HG02840 (cell line): ENCODE measurements around the gene IQCC.
A peak's percentile ranks its signal among the peaks of the same experiment; 100 is the strongest.
"Not testable (repeated sequence)": the region's sequence is repeated elsewhere in the genome, so short reads cannot be mapped to it uniquely, and the experiment has no call there.

Source experiments
- ATAC-seq: cut with Tn5 transposase; IDR thresholded peaks from one replicate; pipeline ENCODE4 v1.9.1; 2021; ENCODE audit warnings: mild to moderate bottlenecking, moderate library complexity, moderate number of reproducible peaks; ENCODE audit not compliant: unreplicated experiment, low FRiP score

Gene IQCC

DNA sequence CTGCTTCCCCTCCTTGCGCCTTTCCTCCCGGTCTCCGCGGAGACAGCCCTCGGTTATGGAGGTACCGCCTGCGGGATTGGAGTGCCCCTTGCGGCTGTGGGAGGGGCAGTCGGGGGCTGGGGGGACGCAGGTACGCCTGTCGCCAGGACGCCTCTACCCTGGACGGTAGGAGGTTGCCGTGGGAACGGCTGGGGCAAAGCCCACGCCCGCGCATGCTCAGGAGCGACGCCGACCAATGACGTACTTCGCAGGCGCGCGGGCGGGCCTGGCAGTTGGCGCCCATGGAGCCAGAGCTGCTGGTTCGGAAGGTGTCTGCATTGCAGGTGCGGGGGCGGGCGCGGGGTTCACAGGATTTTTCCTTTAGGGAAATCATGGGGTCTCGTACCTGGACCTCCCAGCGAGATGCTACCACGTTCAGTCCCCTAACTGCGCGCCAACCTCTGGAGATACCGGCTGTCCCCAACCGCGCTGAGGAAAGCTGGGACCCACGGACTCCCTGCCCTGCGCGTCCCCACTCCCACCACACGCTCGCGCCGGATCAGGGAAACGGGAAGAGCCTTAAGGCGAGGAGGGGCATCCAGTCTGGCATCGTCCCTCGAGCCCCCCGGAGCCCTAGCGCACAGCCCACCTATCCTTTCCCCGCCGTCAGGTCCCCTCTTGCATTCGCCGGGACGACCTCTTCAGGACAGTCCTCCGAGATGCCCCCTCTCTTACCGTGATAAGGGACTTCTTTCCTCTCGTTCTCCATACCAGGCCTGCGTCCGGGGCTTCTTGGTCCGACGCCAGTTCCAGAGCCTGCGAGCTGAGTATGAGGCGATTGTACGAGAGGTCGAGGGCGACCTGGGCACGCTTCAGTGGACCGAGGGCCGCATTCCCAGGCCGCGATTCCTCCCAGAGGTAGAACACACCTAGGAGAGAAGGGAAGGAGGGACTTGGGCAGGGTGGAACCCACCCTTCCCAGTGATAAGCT, at the start of gene IQCC:
Gene IQCC, plus strand, starts transcription at position 271 of the 970 bp plus-strand sequence. Its CDS starts 11 bp downstream, at position 282.
- peak; percentile 42 for ATAC-seq

DNA sequence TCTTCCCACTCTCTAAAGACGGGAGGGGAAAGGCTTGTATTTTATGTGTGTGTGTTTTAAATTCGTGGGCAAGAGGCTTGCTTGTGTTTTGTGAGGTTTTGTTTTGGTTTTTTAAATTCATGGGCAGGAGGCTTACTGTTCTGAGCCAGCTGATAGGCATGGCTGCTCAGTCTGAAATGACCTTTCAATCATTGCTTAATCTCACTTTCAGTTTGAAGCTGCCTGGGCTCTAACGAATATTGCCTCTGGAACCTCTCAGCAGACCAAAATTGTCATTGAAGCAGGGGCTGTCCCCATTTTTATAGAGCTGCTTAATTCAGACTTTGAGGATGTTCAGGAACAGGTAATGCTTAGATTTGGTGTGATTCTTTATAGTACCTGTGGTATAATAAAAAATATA, 46.3 kb upstream of the IQCC start:
- no peak for ATAC-seq

DNA sequence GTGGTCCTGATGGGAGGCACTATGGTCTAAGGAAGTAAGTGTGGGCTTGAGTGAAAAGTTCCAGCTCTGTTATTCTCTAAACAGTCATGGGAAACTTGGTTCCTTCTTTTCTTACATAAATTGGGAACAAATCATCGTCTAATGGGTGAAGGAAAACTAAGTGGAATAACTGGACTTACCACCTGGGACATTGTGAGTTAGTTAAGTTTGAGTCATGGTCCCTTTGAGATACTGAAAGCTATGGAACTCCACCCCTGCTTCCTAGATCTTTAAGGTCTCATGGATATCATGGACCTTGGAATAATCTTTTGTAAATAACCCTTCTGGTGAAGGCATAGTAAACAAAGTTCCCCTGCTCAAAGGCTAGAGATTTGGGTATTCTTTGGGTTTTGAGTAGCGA, 42.1 kb upstream of the IQCC start:
- ATAC-seq, result no peak

DNA sequence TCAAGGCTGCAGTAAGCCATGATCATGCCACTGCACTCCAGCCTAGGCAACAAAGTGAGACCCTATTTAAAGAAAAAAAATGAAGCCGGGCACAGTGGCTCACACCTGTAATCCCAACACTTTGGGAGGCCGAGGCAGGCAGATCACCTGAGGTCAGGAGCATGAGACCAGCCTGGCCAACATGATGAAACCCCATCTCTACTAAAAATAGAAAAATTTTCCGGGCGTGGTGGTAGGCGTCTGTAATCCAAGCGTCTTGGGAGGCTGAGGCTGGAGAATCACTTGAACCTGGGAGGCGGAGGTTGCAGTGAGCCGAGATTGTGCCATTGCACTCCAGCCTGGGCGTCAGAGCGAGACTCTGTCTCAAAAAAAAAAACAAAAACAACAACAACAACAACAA, 39.8 kb upstream of the IQCC start:
- not testable (repeated sequence) for ATAC-seq

DNA sequence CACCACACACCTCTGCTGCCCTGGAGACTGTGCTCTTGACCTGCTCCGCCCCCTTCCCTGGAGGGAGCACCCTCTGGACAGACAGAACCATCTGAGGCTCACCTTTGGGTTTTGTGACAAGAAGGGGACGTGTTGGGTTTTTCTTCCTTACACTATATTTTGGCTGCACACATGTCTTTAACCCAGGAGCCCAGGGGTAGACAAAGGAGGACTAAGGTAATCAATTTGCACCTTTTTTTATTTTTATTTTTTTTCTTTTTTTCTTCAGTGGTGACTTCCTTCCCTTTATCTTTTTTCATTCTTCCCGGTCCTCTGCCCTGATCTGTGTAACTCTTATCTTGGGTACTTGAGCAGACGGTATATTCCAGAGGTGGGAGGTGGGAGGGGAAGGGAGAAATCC, 34.5 kb upstream of the IQCC start:
- no peak for ATAC-seq

DNA sequence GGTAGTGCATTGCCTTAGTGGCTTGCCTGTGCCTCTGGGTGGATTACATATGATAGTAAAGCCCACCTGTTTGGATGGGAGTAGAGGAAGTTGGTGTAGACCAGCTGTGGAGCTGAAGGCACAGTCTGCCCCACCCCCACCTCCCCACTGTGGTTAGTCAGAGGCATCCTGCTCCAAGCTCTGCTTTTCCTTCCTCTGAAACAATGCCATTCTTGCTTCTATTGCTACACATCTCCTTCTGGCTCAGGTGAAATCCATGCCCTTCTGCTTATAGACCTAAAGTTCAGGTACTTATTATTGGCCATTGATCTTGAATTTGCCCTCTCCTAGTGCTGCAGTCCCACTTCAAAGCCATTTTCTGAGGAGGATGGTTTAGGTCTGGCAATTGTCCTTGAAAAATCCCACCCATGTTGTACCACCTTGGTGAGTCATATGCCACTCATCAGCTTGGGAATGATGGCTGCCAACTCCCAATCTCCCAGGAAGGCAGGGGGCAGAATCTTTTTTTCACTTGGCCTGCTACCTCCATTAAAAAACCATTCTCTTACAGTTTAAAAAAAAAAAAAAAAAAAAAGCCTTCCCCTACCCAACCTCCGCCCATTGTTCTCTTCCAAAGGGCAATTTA, 32.7 kb upstream of the IQCC start:
- ATAC-seq, result no peak

DNA sequence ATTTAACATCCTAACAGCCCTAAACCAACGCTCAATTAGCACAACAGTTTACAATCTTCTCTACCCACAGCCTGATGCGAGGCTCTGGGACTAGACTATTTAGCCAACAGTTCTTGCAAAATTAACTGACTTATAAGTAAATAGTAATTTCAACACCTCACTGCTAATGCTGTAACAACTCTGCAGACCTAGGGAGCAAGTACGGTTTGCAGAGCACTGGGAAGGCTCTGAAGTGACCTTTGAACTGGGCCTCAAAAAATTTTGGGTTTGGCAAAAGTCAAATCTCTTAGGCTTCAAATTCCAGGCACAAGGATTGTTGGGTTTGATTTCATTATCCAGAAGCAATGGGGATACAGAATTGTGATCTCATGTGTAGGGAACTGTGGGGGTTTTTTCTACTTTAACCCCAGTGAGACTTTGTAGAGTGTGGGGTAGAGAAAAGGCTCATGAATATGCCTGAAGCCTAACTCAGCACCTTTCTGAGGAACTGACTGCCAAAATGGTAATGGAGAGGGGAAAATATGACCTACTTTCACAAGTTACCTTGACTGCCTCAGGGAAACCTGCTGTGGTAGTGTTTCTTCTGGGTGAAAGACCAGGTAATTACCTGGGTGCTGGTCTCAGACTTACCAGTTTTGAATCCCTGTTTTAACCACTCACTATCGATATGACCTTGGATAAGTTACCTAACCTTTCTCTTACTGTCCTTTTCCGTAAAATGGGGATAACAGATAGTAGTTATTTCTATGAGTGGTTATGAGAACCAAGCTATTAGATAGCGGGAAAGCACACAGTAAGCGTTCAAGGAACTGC, 26.9 kb upstream of the IQCC start:
- ATAC-seq, result no peak

DNA sequence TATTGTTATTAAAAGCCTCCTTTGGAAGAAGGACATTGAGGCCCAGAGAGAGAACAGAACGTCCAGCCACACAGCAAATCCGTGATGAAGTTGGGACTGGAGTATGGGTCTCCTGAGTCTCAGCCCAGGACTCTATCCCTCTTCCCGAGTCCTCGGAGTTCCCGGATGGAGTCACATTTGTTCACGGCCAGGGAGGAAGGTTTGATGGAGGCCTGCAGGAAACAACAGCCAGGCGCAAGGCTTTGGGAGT, 26.4 kb upstream of the IQCC start:
- ATAC-seq, result no peak

DNA sequence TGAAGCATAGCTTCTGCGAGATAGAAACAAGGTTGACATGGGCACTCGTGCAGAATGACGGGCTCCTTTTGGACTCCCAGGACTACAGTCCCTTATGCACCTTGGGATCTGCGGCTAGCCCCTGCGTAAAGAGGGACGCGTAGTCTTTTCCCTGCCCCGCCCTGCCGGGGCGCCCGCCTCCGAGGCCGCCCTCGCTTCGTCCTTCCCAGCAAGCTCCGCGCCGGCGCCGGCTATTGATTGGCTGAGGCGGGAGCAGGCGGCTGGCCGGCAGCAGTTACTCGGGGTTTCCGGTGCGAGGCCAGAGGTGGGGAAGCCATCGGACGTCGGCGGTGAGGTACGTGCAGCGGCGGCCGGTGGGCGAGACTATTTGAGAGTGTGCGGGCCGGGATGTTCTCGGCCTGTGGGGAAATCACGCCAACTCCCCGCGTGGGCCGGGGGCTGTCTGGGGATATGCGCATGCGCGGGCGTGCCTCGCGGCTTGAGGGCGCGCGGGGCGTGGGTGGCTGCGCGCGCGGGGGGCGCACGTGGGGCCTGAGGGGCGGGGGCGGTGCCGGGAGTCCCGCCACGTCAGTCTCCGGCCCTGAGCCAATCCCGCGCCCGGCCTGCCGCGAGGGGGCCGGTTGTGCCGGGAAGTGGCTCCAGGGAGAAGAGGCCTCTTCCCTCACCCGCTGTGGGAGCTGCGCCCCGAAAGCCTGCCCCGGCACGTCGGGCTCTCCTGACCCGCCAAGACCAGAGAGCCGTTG, 25.9 kb upstream of the IQCC start, which contains the start of gene TXLNA:
Gene TXLNA, plus strand, starts transcription at position 233 of the 743 bp plus-strand sequence. CDS start 671 bp downstream, outside the sequence.
- peak; percentile 87 for ATAC-seq

DNA sequence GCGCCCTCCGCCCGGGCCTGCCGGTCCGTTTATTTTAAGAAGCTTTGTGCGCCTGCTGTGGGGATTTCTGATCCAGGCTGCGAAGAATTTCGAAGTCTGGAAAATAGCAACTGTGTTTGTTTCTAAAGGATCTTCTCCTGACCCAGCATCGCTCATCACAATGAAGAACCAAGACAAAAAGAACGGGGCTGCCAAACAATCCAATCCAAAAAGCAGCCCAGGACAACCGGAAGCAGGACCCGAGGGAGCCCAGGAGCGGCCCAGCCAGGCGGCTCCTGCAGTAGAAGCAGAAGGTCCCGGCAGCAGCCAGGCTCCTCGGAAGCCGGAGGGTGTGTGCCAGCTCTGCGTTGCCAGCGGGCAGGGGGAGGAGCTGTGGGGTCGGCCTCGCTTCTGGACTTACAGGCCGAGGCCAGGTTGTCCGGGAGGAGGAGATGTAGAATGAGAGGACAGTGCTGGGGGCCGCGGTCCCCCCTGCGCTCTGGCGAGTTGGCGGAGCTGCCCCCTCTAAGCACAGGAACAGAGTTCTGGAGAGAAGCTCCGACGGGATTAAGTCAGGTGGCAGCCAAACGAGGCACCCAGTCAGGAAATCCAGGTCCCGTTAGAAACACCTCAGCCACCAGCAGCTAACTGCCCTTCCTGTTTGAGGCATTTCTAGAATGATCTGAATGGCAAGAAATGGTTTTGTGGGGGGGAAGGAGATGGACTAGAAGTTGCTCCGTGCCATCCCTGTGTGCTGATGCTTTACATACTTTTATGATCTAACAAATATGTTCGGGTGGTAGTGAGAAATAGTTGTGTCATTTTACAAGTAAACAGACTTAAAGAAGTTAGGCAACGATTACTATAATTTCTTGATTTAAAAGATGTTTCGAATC, 25.0 kb upstream of the IQCC start:
- no peak for ATAC-seq

DNA sequence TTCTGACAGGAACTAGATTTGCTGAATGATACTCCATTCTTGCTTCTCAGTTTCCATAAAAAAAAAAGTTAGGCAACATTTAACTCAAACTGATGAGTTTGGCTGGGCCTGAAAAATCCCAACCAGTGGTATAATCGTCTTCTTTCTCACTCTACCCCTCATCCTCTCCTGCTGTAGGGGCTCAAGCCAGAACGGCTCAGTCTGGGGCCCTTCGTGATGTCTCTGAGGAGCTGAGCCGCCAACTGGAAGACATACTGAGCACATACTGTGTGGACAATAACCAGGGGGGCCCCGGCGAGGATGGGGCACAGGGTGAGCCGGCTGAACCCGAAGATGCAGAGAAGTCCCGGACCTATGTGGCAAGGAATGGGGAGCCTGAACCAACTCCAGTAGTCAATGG, 24.4 kb upstream of the IQCC start:
- no peak for ATAC-seq

DNA sequence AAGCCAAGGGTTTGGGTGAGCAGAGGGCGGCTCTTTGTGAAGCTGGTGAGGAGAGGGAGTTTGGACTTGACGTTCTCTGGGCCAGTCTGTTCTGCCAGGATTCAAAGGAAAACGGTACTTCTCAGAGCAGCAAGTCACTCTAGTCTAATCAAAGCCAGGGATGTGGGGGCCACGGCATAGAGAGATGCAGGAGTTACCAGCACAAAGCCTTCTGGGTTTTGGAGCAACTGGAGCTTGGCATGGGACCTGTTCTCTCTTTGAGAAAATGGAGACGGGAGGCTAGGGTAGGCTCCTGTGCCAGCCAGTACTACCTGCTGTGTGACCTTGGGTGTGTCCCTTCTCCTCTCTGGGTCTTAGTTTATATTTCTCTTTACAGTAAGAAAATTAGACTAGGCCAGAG, 23.9 kb upstream of the IQCC start:
- no peak for ATAC-seq

DNA sequence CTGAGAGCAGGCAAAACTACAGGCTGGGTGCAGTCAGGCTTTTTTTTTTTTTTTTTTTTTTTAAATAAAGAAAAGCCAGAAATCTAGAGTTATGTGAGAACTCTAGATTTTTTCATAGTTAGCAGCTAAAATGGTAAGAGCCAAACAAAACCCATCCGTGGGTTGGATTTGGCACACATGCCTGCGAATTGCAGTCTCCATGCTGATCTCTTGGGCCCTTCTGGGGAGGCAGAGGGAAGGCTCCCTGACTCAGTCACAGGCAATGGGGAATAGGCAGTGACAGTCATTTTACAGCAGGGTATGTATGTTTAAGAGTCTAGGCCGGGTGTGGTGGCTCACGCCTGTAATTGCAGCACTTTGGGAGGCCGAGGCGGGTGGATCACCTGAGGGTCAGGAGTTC, 23.4 kb upstream of the IQCC start:
- ATAC-seq, result no peak

DNA sequence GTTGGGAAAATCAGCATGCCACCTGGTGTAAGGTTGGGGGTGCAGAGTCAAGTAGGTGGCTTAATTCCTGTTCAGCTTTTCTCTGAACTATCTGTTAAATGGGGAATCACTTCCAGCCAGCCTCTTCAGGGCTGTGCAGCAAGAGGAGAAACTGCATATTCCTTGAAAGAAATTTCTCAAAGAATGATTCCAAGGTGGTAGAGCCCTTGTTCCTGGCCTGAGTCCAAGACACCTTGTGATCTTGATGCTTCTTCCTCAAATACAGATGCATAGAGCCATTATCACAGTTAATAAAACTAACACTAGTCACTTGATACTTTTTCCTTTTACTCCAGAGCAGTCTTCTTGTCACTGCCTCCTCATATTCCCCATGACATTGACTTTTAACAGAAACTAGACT, 20.8 kb upstream of the IQCC start:
- ATAC-seq, result no peak

DNA sequence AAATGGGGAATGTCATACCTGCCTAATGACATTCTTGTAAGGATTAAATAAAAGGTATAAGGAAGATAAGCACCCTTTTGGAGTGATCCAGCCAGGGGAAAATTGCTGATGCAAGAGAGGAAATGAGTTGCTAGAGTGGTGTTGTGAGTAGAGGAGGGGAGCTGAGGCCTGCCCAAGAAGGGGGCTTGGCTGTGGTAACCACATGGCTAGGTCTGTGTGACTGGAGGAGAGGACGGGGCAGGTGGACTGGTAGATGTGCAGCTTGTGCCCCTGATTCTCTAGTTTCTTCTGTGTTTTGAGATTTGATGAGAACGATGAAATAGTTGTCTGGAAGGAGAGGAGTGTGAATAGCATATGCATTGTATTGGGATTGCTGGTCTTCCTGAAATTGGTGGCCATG, 19.4 kb upstream of the IQCC start:
- ATAC-seq, result no peak

DNA sequence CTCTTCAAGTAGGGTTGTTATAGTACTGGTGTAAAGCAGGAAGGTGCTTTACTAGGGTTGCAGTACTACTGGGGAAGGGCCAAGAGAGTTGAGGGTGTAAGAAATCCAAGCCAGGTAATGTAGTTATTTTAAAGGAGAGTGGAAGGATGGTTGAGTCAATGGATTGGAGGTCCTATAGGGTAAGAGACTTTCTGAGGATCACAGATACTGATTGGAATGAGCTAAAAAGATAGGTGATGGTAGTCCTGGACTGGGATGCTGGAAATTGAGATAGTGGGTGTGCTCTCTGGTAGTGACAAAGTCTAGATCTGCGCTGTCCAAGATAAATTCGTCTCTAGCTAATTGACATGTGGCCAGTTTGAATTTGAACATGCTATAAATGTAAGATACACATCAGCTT, 19.0 kb upstream of the IQCC start:
- no peak for ATAC-seq

DNA sequence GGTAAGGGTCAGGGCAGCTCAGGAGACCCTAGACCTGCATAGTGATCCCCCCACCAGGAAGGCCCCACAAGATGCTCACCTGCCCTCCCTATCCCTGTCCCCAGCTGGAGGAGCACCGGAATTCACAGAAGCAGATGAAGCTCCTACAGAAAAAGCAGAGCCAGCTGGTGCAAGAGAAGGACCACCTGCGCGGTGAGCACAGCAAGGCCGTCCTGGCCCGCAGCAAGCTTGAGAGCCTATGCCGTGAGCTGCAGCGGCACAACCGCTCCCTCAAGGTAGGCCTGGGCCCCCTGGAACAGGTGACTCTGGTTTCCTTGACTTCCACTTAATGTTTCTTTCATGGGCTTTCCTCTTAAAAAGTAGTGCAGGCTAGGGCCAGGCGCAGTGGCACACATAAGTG, 17.6 kb upstream of the IQCC start:
- no peak for ATAC-seq

DNA sequence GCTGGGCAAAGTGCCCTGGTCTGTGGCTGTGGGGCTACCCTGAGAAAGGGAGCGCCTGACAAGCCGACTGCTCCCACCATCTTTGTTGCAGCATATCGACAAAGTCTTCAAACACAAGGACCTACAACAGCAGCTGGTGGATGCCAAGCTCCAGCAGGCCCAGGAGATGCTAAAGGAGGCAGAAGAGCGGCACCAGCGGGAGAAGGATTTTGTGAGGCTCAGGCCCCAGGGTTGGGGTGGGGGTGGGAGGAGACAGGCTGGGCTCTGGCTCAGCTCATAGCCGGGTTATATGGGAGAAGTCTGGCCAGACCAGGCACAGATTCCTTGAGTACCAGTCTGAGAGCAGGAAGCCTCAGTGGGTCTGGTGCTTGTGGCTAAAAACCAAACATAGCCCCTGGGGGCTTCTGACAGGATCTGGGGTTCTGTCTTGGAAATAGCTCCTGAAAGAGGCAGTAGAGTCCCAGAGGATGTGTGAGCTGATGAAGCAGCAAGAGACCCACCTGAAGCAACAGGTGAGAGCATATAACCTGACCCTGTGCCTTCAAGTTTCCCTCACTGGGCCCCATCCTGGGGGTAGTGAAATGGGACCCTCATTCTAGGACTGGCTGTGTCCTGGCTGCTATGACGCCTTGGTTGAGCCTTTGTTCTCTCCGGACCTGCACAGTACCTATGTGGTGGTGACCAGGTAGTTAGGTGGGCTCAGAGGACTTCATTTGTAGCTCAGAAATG, 13.1 kb upstream of the IQCC start:
- no peak for ATAC-seq

DNA sequence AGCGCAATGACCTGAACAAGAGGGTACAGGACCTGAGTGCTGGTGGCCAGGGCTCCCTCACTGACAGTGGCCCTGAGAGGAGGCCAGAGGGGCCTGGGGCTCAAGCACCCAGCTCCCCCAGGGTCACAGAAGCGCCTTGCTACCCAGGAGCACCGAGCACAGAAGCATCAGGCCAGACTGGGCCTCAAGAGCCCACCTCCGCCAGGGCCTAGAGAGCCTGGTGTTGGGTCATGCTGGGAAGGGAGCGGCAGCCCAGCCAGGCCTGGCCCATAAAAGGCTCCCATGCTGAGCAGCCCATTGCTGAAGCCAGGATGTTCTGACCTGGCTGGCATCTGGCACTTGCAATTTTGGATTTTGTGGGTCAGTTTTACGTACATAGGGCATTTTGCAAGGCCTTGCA, 10.5 kb upstream of the IQCC start:
- no peak for ATAC-seq
